HepG2 (cell line): ENCODE results near the gene ERMARD. TPM values are rescaled to one million over a fixed set of nuclear protein-coding genes. Genes with fewer than 3 reads are reported as not detected.
A peak's percentile ranks its signal among the peaks of the same experiment; 100 is the strongest.

ENCODE experiments used
- AGO1 ChIP-seq: fragments of 200-400 bp; formaldehyde crosslinking; IDR thresholded peaks from 2 replicates; pipeline ENCODE4 v1.6.1; 2017; ENCODE audit warnings: mild to moderate bottlenecking, low read depth, low read length, moderate library complexity; ENCODE audit not compliant: poor library complexity, severe bottlenecking
- CHCHD3 ChIP-seq: sonication (generic); formaldehyde crosslinking; IDR thresholded peaks from 2 replicates; pipeline ENCODE4 v1.8.0; 2022; ENCODE audit warnings: mild to moderate bottlenecking, missing genetic modification reagents, moderate library complexity
- FIP1L1 ChIP-seq: fragments of 200-400 bp; formaldehyde crosslinking; IDR thresholded peaks from 2 replicates; pipeline ENCODE4 v1.6.1; 2018; ENCODE audit warnings: low read depth, mild to moderate bottlenecking, low read length, moderate library complexity, borderline replicate concordance; ENCODE audit not compliant: insufficient read depth
- HDAC6 ChIP-seq: fragments of 200-600 bp; sonication (generic); IDR thresholded peaks from 2 replicates; pipeline ENCODE4 v1.7.0; 2017; ENCODE audit warnings: mild to moderate bottlenecking, antibody characterized with exemption, low read length, low read depth
- JDP2 ChIP-seq: sonication (generic); formaldehyde crosslinking; IDR thresholded peaks from 2 replicates; pipeline ENCODE4 v1.8.1; 2022; ENCODE audit warnings: missing genetic modification reagents, borderline replicate concordance
- MEF2D ChIP-seq: sonication (generic); formaldehyde crosslinking; IDR thresholded peaks from 2 replicates; pipeline ENCODE4 v1.5.1; 2020; ENCODE audit warnings: mild to moderate bottlenecking, missing genetic modification reagents
- PHF5A ChIP-seq: IDR thresholded peaks from one replicate; pipeline ENCODE4 v1.6.1; 2018; ENCODE audit warnings: low read depth, missing genetic modification reagents; ENCODE audit not compliant: unreplicated experiment
- RFX5 ChIP-seq: IDR thresholded peaks from 2 replicates; pipeline ENCODE4 v1.6.1; 2011; ENCODE audit warnings: low read depth, low read length, improper control_type of control experiment
- SALL2 ChIP-seq: sonication (generic); formaldehyde crosslinking; IDR thresholded peaks from 2 replicates; pipeline ENCODE4 v1.8.1; 2023; ENCODE audit warnings: mild to moderate bottlenecking, missing genetic modification reagents, inconsistent platforms
- SRSF1 ChIP-seq: fragments of 200-400 bp; formaldehyde crosslinking; optimal IDR thresholded peaks from 2 replicates; pipeline ENCODE3; 2017; ENCODE audit warnings: mild to moderate bottlenecking, low read depth, low read length, moderate library complexity
- SRSF9 ChIP-seq: fragments of 200-400 bp; formaldehyde crosslinking; IDR thresholded peaks from 2 replicates; pipeline ENCODE4 v1.6.1; 2018; ENCODE audit warnings: borderline replicate concordance, mild to moderate bottlenecking, low read depth, low read length; ENCODE audit not compliant: insufficient read depth, poor library complexity, severe bottlenecking
- ZNF205 ChIP-seq: IDR thresholded peaks from 2 replicates; pipeline ENCODE4 v1.6.1; 2018; ENCODE audit warnings: missing biosample characterization, missing genetic modification reagents
- ZNF230 ChIP-seq: sonication (generic); formaldehyde crosslinking; IDR thresholded peaks from 2 replicates; pipeline ENCODE4 v1.4.0; 2020; ENCODE audit warnings: mild to moderate bottlenecking, missing genetic modification reagents
- ZNF343 ChIP-seq: sonication (generic); formaldehyde crosslinking; IDR thresholded peaks from 2 replicates; pipeline ENCODE4 v1.4.0; 2020; ENCODE audit warnings: mild to moderate bottlenecking, missing genetic modification reagents
- ZNF7 ChIP-seq: IDR thresholded peaks from 2 replicates; pipeline ENCODE4 v1.6.1; 2016; ENCODE audit warnings: missing biosample characterization, missing genetic modification reagents
- ZNF737 ChIP-seq: sonication (generic); formaldehyde crosslinking; IDR thresholded peaks from 2 replicates; pipeline ENCODE4 v1.5.0; 2020; ENCODE audit warnings: missing genetic modification reagents, mild to moderate bottlenecking, borderline replicate concordance
- ZNF773 ChIP-seq: sonication (generic); formaldehyde crosslinking; IDR thresholded peaks from 2 replicates; pipeline ENCODE4 v1.4.0; 2020; ENCODE audit warnings: missing genetic modification reagents, borderline replicate concordance
- ZNF781 ChIP-seq: sonication (generic); formaldehyde crosslinking; IDR thresholded peaks from 2 replicates; pipeline ENCODE4 v1.5.1; 2020; ENCODE audit warnings: borderline replicate concordance, mild to moderate bottlenecking, missing genetic modification reagents; ENCODE audit errors: not compliant biosample characterization
- polyA plus RNA-seq, 8 experiments: library from polyadenylated mRNA; depleted of rRNA in 3 of 8; stranded (reverse) in 7 of 8; unstranded in 1 of 8; fragments of >200 nt; fragmentation: Illumina TruSeq in 4 of 8; extraction: Trizol in 4 of 8; gene quantifications; 2 replicates each; pipeline versions ENCODE4 v1.2.1 to v1.2.3, GENCODE V29; 2011 to 2016; ENCODE audit warnings: low read depth in 4 of 8, missing spikeins in 1 of 8, mixed read lengths in 1 of 8; ENCODE audit not compliant: insufficient read depth in 1 of 8
- total RNA-seq, 5 experiments: library from RNA; depleted of rRNA; stranded (reverse); fragments of >200 nt; fragmentation: Illumina TruSeq; extraction: Trizol; gene quantifications; 2 replicates each; pipeline ENCODE4 v1.2.3, GENCODE V29; 2016; ENCODE audit warnings: low read depth in 1 of 5
- TF ChIP-seq, protein P1 (sequence below): sonication (generic); formaldehyde crosslinking; IDR thresholded peaks from 2 replicates; pipeline ENCODE4 v1.4.0; 2020; ENCODE audit warnings: mild to moderate bottlenecking, missing genetic modification reagents
- TF ChIP-seq, protein P2 (sequence below): sonication (generic); formaldehyde crosslinking; IDR thresholded peaks from 2 replicates; pipeline ENCODE4 v1.5.1; 2020; ENCODE audit warnings: missing genetic modification reagents, mild to moderate bottlenecking, borderline replicate concordance
- TF ChIP-seq, protein P3 (sequence below): IDR thresholded peaks from 2 replicates; pipeline ENCODE4 v1.6.1; 2016; ENCODE audit warnings: low read depth, borderline replicate concordance
- TF ChIP-seq, protein P4 (sequence below): sonication (generic); formaldehyde crosslinking; IDR thresholded peaks from 2 replicates; pipeline ENCODE4 v1.4.0; 2020; ENCODE audit warnings: missing genetic modification reagents

ERMARD gene
- total and polyA plus RNA-seq, 2 of the 13 experiments (the other 11 are each of a cell fraction or from before 2014, with no cell fraction given): 8.8 to 10.7 TPM

DNA sequence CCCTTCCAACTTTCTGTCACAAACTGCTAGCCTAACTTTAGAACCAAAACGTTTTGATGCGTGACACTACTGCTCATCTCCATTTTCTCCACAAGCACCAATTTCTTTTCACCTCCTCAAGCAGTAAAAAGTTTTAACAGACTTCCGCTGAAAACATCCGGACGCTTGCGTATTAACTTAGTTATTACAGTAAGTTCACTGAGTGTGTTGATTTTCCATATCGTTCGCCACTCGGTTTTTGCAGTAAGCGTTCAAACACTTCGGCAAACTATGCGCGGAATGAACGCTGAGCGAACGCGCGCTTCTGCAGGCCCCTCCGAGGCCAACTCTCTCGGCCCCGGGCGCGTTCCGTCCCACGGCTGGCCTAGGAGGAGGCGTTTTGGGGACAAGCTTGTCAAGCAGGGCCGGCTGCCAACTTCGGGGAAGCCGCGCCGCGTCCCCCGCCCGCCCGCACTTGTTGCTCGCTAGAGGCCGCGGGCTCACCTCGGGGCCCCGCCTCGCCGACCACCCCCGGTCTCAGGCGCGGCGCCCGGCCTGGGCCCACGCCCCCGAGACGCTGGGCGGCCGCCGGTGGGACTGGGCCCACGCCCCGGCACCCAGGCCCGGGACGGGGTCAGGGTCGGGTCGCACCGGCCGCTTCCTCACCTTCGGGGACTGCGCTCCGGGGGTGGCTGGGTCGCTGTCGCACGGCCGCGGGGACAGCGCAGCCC lies 28.1 kb upstream of the ERMARD start (continued):
- TF ChIP-seq FIP1L1: no peak
- no peak for TF ChIP-seq ZNF230 (CRISPR knock-in tag)
- TF ChIP-seq ZNF773 (CRISPR knock-in tag): 0 out of 2 replicates have a peak, but pooled peaks have one; percentile 28
- peak; percentile 56; the same call in 1 of the 2 replicates for TF ChIP-seq SALL2
- no peak for TF ChIP-seq RFX5
- TF ChIP-seq PHF5A (CRISPR knock-in tag): no peak
- no peak for TF ChIP-seq ZNF343 (CRISPR knock-in tag)
- 0 out of 2 replicates have a peak, but pooled peaks have one; percentile 27 for TF ChIP-seq ZNF205 (CRISPR knock-in tag)
- no peak for TF ChIP-seq MEF2D (CRISPR knock-in tag)
- TF ChIP-seq, protein P1, sequence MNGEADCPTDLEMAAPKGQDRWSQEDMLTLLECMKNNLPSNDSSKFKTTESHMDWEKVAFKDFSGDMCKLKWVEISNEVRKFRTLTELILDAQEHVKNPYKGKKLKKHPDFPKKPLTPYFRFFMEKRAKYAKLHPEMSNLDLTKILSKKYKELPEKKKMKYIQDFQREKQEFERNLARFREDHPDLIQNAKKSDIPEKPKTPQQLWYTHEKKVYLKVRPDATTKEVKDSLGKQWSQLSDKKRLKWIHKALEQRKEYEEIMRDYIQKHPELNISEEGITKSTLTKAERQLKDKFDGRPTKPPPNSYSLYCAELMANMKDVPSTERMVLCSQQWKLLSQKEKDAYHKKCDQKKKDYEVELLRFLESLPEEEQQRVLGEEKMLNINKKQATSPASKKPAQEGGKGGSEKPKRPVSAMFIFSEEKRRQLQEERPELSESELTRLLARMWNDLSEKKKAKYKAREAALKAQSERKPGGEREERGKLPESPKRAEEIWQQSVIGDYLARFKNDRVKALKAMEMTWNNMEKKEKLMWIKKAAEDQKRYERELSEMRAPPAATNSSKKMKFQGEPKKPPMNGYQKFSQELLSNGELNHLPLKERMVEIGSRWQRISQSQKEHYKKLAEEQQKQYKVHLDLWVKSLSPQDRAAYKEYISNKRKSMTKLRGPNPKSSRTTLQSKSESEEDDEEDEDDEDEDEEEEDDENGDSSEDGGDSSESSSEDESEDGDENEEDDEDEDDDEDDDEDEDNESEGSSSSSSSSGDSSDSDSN: peak; percentile 84
- no peak for TF ChIP-seq SRSF1
- TF ChIP-seq, protein P2, sequence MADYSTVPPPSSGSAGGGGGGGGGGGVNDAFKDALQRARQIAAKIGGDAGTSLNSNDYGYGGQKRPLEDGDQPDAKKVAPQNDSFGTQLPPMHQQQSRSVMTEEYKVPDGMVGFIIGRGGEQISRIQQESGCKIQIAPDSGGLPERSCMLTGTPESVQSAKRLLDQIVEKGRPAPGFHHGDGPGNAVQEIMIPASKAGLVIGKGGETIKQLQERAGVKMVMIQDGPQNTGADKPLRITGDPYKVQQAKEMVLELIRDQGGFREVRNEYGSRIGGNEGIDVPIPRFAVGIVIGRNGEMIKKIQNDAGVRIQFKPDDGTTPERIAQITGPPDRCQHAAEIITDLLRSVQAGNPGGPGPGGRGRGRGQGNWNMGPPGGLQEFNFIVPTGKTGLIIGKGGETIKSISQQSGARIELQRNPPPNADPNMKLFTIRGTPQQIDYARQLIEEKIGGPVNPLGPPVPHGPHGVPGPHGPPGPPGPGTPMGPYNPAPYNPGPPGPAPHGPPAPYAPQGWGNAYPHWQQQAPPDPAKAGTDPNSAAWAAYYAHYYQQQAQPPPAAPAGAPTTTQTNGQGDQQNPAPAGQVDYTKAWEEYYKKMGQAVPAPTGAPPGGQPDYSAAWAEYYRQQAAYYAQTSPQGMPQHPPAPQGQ: no peak; the same call in 1 of the 2 replicates
- TF ChIP-seq SRSF9: no peak
- TF ChIP-seq ZNF737 (CRISPR knock-in tag): no peak
- TF ChIP-seq JDP2 (CRISPR knock-in tag): no peak
- peak; percentile 85 for TF ChIP-seq AGO1
- TF ChIP-seq ZNF7: peak; percentile 69
- TF ChIP-seq CHCHD3 (CRISPR knock-in tag): no peak
- no peak for TF ChIP-seq ZNF781 (CRISPR knock-in tag)
- TF ChIP-seq, protein P3, sequence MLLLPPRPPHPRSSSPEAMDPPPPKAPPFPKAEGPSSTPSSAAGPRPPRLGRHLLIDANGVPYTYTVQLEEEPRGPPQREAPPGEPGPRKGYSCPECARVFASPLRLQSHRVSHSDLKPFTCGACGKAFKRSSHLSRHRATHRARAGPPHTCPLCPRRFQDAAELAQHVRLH (CRISPR knock-in tag): no peak
- TF ChIP-seq, protein P4, sequence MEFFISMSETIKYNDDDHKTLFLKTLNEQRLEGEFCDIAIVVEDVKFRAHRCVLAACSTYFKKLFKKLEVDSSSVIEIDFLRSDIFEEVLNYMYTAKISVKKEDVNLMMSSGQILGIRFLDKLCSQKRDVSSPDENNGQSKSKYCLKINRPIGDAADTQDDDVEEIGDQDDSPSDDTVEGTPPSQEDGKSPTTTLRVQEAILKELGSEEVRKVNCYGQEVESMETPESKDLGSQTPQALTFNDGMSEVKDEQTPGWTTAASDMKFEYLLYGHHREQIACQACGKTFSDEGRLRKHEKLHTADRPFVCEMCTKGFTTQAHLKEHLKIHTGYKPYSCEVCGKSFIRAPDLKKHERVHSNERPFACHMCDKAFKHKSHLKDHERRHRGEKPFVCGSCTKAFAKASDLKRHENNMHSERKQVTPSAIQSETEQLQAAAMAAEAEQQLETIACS (CRISPR knock-in tag): peak; percentile 29
- TF ChIP-seq HDAC6: no peak
